ENCODE results near the gene DPY19L2. TPM values are rescaled to one million over a fixed set of nuclear protein-coding genes. Genes with fewer than 3 reads are reported as not detected.

The DPY19L2 gene
- total RNA-seq: 1.4 and 7.6 TPM in 2 replicates

DNA sequence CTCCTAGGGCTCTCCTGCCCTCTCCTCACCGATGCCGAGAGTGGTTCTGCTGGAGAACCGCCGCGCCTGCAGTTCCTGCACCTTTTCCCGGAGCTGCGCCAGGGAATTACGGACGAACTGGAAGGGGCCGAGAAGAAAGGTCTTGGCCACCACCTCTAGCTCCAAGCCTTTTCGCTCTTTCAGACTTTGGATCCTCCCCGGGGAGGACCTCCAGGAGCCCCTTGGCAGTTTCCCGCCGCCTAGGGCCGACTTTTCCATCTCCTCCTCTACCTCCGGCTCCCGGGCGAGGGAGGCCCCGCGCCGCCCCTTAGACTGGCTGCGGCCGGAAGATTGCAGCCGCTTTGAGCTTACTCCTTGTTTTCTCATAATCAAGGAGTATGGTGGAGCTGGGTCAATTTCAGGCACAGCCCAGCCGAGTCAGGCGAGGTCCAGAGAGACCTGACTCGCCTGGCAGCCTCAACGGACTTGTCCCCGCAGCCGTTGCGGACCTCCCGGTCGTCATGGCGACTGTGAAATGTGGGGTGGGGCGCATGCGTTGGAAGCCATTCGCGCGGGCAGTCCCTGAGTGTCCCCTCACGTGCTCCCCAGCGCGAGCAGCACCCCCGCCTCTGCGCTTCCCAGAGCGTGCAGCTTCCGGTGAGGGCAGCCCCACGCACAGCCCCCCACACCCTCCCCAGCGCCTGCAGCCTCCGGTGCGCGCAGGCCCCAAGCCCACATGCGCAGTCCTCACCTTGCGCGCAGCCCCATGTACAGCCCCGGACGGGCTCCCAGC, at the start of gene DPY19L2:
TSS of gene DPY19L2 (minus strand) at position 466 of the 772 bp plus-strand sequence. CDS start at position 366, 100 bp downstream.

Other genes with a start within 250 kb of the DPY19L2 start
- 13.3 and 33.7 TPM in 2 replicates for gene RXYLT1, start 111.4 kb upstream of the DPY19L2 start, total RNA-seq
- 5.8 and 6.2 TPM in 2 replicates for gene SRGAP1, start 176.2 kb upstream of the DPY19L2 start, total RNA-seq

Data from myometrial cell (primary cell).